RPMI7951 (cell line): ENCODE data around the gene SHLD3. TPM values are rescaled to one million over a fixed set of nuclear protein-coding genes. Genes with fewer than 3 reads are reported as not detected.
A peak's percentile ranks its signal among the peaks of the same experiment; 100 is the strongest.
"Not testable (repeated sequence)": the region's sequence is repeated elsewhere in the genome, so short reads cannot be mapped to it uniquely, and the experiment has no call there.

ENCODE experiments used
- DNase-seq: peaks from one replicate; pipeline ENCODE4 v3.0.0-alpha.2; 2012; ENCODE audit warnings: low read depth
- total RNA-seq: library from RNA; depleted of rRNA; stranded (reverse); fragments of >200 nt; shearing (Covaris generic); gene quantifications from 2 replicates; pipeline ENCODE4 v1.2.3, GENCODE V29; 2014; rRNA removed

SHLD3 gene
- total RNA-seq, result 6.2 and 6.4 TPM in 2 replicates

GRCh38 chr5:65624571-65625555 lies at the start of gene SHLD3, which contains the start of gene TRAPPC13:
Gene SHLD3 (plus strand): TSS chr5:65625027. CDS start chr5:65629588, 4,561 bp downstream.
Gene TRAPPC13 (plus strand): TSS chr5:65625027. CDS start chr5:65625061, 34 bp downstream.
- DNase-seq, result peak; percentile 86

GRCh38 chr5:65577141-65577540 lies 47.7 kb upstream of the SHLD3 start:
- DNase-seq, result peak; percentile 0

GRCh38 chr5:65588694-65589093 lies 36.1 kb upstream of the SHLD3 start:
- DNase-seq, result no peak

GRCh38 chr5:65601761-65602160 lies 23.1 kb upstream of the SHLD3 start:
- DNase-seq, result not testable (repeated sequence)

- no peak for DNase-seq
Observed at GRCh38 chr5:65611524-65611923, 13.3 kb upstream of the SHLD3 start.

- DNase-seq, result no peak
Observed at GRCh38 chr5:65612298-65612907, 12.4 kb upstream of the SHLD3 start.

GRCh38 chr5:65620021-65620420 lies 4.8 kb upstream of the SHLD3 start:
- DNase-seq, result no peak

- not testable (repeated sequence) for DNase-seq
Observed at GRCh38 chr5:65621961-65622360, 2.9 kb upstream of the SHLD3 start.

- DNase-seq, result peak; percentile 0
Observed at GRCh38 chr5:65623482-65623881, 1.3 kb upstream of the SHLD3 start.

- peak; percentile 89 for DNase-seq
Observed at GRCh38 chr5:65624025-65624570, 729 bp upstream of the SHLD3 start, which contains the start of gene TRIM23. Gene TRIM23 (minus strand): TSS chr5:65624333. CDS start chr5:65624274, 59 bp downstream.

GRCh38 chr5:65625743-65626142 lies 916 bp downstream of the SHLD3 start:
- peak; percentile 8 for DNase-seq

GRCh38 chr5:65630981-65631380 lies 6.2 kb downstream of the SHLD3 start:
- DNase-seq, result no peak

- DNase-seq, result no peak
Observed at GRCh38 chr5:65640240-65640639, 15.4 kb downstream of the SHLD3 start.

- DNase-seq, result no peak
Observed at GRCh38 chr5:65646938-65647337, 22.1 kb downstream of the SHLD3 start.

GRCh38 chr5:65647941-65648340 lies 23.1 kb downstream of the SHLD3 start:
- DNase-seq, result no peak

- no peak for DNase-seq
Observed at GRCh38 chr5:65651144-65651543, 26.3 kb downstream of the SHLD3 start.

- DNase-seq, result no peak
Observed at GRCh38 chr5:65654713-65655112, 29.9 kb downstream of the SHLD3 start.

GRCh38 chr5:65663804-65664521 lies 39.1 kb downstream of the SHLD3 start:
- peak; percentile 15 for DNase-seq

- DNase-seq, result no peak
Observed at GRCh38 chr5:65668696-65669095, 43.9 kb downstream of the SHLD3 start.

- DNase-seq, result no peak
Observed at GRCh38 chr5:65672796-65673195, 48.0 kb downstream of the SHLD3 start.

GRCh38 chr5:65674749-65675148 lies 49.9 kb downstream of the SHLD3 start:
- DNase-seq, result no peak

GRCh38 chr5:65676056-65676455 lies 51.2 kb downstream of the SHLD3 start:
- not testable (repeated sequence) for DNase-seq
